HG03045 (cell line): ENCODE data around the gene PGP.
"Not testable (repeated sequence)": the region's sequence is repeated elsewhere in the genome, so short reads cannot be mapped to it uniquely, and the experiment has no call there.

Experiments
- ATAC-seq: cut with Tn5 transposase; IDR thresholded peaks from one replicate; pipeline ENCODE4 v1.9.1; 2021; ENCODE audit warnings: mild to moderate bottlenecking, moderate library complexity; ENCODE audit not compliant: unreplicated experiment

PGP gene, protein sequence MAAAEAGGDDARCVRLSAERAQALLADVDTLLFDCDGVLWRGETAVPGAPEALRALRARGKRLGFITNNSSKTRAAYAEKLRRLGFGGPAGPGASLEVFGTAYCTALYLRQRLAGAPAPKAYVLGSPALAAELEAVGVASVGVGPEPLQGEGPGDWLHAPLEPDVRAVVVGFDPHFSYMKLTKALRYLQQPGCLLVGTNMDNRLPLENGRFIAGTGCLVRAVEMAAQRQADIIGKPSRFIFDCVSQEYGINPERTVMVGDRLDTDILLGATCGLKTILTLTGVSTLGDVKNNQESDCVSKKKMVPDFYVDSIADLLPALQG

DNA sequence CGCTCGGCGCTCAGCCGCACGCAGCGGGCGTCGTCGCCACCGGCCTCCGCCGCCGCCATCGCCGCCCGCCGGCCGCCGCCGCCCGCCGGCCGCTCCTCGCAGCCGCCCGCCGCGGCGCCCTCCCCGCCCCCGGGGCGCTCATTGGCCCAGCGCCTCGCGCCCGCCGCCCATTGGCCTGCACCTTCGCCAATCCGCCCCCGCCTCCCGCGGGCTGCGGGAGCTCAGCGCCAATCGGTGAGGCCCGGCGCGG is at the start of gene PGP:
TSS of gene PGP (minus strand) at position 122 of the 250 bp plus-strand sequence. CDS start at position 59, 63 bp downstream.
- peak; percentile 80 for ATAC-seq

DNA sequence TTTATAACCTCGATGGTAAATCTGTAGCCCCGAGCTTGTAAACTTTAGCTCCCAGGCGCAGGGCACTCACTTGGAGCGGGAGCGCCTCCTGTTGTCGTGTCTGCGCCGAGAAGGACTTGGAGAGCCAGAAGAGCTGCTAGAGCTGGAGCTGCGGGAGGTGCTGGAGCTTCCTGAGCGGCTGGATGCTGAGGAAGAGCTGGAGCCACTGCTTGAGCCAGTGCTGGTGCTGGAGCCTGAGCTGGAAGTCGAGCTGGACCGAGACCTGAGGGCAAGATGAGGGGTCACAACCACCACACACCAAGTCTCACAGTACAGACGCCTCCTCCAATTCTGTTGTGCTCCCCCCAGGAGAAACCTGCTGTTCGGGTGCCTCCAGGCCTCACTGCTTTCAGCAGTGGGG is 48.4 kb upstream of the PGP start:
- ATAC-seq = not testable (repeated sequence)

DNA sequence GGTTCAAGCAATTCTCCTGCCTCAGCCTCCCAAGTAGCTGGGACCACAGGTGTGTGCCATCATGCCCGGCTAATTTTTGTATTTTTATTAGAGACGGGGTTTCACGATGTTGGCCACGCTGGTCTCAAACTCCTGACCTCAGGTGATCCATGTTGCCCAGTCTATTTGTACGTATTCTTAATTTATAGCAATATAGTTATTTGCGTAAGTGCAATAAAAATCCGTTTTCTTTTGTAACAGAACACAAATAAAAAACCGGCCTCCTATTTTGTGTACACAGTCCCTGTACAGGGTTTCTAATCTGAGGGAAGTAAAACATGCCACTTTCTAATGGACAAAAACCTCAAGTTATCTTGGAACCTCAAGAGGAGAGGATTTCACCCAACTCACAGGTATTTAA is 45.6 kb upstream of the PGP start:
- ATAC-seq = no peak

DNA sequence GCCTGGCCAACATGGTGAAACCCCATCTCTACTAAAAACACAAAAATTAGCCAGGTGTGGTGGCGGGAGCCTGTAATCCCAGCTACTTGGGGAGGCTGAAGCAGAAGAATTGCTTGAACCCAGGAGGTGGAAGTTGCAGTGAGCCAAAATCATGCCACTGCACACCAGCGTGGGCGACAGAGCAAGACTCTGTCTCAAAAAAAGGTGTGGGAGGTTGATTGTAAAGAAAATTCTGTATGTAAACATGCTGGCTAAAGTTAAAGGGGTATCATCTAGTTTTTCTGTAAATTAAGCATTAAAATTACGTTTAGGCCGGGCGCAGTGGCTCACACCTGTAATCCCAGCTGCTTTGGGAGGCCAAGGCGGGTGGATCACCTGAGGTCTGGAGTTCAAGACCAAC is 43.9 kb upstream of the PGP start:
- ATAC-seq = not testable (repeated sequence)

DNA sequence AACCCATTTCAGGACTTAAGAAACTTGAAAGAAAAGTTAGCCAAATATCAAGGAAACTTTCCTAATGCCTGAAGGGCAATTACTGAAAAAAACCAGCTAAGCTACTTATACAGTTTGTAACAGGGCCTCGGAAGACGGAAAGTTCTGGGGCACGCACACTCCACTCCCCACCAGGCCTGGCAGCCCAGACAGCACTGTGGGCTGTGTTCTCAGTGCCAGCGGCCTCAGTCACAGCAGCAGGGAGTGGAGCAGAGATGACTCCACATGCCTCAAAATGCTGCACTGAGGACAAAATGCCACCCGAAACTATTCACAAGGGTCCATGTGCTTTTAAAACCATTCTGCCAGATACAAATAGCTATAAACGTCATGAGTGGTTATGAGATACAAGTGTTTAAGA is 43.1 kb upstream of the PGP start:
- ATAC-seq = no peak

DNA sequence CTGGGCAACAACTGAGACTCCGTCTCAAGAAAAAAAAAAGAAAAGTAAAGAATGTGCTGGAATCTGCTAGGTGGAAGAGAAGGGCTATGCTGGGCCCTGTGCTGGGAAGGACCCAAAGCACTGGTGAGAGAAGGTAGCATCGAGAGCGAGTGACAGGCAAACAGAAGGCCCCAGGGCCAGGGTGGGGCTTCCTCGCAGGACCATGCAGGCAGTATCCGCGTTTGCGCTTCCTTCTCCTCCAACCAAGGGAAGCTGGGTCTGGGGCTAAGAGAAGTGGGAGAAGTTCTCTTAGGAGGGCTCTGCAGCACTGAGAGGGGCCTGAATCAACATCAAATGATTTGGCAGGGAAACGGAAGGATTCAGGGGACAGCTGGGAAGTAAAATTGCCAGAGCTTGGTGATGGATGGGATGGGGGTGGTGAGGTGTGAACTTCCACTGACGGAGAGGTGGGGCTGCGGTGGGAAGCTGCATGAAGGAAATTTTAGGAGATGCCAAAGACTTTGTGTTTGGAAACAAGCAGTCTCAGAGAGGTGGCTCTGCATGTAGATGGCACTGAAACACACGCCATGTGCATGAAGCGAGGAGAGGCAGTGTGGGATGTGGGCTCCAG is 42.0 kb upstream of the PGP start:
- no peak for ATAC-seq

DNA sequence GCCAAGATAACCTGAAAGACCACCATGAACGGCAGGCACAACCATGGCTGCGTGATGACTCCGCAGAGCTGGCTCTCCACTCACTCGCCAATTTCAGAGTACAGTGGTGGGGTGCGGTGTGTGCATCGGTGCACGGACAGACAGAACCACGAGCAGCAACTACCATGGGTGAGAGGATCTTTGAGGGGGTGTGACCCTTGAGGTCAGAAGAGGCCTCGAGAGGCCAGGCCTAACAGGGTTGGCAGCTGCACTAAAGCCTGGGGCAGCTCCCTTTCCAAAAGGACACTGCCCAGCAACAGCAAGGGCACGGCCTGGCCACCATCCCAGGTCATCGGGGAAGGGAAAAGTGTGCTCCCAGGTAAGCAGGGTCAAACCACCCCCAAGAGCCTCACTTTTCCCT is 38.7 kb upstream of the PGP start:
- ATAC-seq = no peak

DNA sequence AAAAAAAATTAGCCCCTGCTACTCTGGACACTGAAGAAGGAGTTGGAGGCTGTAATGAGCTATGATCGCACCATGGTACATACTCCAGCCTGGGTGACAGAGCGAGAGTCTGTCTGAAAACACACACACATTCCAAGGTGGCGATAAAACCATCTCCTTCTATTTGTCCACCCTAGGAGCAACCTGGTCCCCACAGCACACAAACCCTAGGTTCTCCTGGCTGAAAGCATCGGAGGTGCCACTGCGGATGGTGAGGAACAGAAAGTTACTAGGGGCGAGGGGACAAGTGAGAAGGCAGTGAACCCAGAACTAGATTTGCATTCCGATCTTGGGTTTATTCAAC is 38.1 kb upstream of the PGP start:
- no peak for ATAC-seq

DNA sequence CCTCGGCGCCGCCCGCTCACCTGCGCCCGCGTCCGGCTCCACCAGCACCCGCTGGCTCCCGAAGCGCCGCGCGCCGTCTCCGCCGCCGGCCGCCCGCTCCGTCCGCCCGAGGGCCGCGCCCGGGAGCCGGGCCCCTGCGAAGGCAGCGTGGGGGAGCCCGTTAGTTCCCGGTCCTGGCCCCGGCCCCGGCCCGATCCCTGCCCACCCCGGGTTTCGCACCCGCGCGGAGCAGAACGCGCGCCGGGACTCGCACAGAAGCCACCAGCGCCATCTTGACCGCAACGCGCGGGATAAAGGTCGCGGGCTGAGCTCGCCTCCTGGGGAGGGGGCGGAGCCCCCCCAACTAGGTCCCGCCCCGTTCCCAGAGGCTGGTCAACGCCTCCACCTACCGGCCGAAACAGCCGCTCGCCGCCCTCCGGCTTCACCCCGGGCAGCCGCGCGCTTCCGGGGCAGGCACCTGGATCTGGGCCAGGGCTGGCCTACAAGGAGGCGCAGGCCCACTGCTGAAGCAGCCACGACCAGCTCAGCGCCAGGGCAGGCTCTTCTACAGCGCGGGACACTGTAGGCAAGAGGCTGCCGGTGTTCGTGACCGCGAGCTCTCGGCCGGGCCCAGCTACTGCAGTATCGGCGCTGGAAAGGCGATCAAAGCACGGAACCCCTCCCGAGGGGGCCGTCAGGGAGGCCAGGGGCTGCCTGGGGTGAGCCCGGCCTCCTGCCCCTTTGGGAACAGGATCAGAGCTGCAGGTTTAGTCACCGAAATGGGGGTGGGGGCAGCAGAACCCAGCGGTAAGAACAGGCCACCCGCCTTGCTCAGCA is 36.9 kb upstream of the PGP start, which contains the start of gene ECI1:
TSS of gene ECI1 (minus strand) at position 292 of the 816 bp plus-strand sequence. CDS start at position 271, 21 bp downstream.
- ATAC-seq = peak; percentile 89

DNA sequence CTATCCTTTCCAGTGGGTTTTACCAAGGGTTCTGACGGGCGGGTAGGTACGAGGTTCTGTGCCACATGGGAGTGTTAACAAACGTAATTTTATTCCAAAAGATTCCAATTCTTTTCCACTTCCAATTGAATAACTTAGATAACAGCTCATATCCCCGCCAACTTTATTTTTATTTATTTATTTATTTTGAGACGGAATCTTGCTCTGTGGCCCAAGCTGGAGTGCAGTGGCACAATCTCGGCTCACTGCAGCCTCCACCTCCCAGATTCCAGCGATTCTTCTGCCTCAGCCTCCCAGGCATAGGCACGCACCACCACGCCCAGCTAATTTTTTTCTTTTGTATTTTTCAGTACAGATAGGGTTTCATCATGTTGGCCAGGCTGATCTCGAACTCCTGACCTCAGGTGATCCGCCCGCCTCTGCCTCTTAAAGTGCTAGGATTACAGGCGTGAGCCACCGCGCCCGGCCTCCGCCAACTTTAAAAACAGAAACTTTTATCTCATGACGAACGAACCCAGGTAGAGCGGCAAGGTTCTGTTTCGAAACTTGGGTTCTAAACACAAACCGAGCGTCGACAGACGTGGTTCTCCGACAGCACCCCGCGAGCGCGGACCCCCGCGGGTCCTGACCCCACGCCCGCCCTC is 36.1 kb upstream of the PGP start:
- no peak for ATAC-seq

DNA sequence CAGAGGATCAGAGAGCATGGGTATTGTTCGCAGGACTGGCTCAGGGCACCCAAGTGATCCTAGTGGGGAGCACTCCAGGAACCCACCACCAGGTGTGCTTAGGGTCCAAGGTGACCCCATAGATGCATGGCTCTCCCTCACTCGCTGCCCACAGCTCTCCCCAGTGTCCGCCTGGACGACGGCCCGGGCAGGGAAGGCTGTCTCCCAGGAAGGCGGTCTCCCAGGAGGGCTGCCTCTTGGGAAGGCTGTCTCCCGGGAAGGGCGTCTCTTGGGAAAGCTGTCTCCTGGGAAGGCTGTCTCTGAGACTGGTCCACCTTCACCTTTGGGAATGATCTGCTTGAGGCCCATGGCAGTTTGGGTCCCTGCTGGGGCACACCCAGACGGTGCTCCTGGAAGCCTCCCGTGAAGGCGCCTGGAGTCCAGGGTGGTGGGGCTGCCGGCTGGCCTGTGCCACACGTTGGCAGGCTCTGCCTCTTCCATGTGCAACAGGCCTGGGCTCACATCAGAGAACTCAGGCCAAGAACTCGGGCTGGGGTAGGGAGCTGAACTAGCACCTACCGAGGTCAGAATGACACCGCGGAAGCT is 31.8 kb upstream of the PGP start:
- no peak for ATAC-seq

DNA sequence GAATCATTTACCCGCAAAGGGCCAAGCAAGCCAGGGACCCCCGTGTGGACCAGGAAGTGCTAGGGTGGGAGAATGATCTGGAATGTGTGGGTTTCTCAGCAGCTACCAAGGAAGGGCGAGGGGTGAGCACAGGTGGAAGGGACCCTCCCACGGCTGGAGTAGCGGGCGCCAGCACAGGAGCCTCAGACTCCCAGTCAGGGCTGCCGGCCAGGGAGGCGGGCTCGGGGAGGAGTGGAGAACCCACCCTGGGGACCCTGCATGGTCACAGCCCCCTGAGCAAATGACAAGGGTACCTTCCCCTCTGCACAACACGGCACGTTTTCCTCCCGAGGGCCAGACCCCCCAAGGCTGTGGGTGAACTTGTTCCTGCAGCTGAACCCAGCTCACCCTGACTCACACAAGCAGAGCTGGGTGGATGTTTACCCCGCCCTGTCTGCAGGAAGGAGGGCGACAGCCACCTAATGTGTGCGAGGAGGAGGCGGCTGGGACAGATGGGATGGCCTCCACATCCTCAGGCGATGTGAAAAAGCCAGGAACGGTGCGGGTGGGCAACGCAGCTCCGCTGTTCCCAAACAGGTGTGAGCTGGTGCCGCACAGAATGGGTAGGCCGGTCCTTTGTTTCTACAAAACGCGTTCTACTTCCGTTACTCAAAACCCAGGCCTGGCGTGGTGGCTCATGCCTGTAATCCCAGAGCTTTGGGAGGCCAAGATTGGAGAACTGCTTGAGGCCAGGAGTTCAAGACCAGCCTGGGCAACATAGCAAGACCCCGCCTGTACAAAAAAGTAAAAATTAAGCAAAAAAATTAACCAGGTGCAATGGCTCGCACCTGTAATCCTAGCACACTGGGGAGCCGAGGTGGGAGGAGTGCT is 30.5 kb upstream of the PGP start:
- no peak for ATAC-seq

DNA sequence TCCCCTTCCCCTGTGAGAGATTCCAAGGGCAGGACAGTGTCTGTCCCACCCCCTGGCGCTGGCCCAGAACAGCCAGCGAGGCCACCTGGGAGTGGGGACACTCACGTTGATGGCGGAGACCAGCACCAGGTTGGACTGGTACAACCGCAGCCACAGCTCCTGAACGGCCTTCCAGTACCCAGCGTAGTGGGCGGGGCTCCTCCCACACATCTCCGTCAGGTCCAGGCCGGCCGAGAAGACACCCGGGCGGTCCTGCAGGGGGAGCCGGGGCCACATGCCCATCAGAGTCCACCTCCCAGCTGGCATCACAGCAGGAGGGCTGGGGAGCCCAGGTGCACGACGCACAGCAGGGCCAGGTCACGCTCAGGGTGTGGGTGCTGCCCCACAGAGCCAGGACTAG is 29.7 kb upstream of the PGP start:
- ATAC-seq = no peak

DNA sequence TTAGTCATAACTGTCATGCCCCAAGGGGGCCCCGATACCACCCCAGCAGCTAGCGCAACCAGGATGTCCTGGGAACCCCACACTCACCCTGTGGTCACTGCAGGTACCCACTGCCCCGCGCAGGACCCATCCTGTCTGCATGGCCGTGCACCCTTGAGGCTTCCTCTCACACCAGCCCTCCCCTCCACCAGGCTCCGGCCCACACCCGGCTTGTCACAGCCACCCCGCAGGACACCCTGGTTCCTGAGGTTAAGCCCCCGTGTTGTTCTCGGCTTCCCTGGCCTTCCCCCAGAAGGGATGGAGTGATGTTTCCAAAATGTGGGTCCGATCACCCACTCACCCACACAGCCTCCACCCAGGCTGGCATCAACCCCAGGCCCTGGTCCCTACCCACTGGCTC is 29.1 kb upstream of the PGP start:
- ATAC-seq = no peak

DNA sequence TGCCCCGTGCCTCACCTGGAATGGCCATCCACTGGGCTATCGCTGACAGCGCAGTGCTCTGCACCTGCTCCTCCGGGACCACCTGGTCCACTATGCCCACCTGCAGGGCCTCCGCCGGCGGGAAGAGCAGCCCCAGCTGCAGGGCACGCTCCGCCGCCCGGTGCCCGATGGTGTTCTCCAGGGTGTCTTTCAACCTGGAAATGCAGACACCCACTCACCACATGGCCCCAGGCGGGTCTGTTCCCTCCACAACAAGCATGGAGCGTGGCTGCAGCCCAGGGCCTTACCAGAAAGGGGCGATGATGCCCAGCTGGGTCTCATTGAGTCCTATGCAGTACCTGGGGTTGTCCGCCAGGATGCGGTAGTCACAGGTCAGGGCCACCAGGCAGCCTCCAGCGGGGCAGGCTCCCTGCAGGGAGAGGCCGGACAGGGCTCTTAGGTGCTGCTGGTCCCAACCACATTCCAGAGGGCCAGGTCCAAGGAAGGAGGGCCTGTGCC is 28.4 kb upstream of the PGP start:
- ATAC-seq = no peak

DNA sequence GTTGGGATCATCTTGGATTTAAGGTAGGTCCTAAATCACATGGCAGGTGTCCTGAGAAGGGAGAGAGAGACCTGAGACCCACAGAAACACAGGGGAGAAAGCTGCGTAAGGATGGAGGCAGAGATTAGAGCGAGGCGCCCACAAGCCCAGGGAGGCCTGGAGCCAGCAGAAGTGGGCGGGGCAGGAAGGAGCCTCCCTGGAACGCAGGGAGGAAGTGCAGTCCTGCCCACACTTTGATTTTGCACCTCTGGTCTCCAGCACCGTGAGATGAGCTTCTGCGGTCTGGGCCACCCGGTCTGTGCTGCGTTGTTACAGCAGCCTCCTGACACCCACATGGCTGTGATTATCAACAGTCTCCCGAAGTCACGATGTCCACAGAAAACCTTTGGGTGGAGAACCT is 28.0 kb upstream of the PGP start:
- no peak for ATAC-seq

DNA sequence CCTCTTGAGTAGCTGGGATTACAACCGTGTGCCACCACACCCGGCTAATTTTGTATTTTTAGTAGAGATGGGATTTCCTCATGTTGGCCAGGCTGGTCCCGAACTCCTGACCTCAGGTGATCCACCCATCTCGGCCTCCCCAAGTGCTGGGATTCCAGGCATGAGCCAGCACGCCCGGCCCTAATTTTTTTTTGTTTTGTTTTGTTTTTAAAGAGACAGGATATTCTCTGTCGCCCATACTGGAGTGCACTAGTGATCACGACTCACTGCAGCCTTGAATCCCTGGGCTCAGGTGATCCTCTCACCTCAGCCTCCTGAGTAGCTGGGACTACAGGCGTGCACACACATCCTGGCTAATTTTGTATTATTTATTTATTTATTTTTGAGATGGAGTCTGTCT is 25.7 kb upstream of the PGP start:
- ATAC-seq = not testable (repeated sequence)

DNA sequence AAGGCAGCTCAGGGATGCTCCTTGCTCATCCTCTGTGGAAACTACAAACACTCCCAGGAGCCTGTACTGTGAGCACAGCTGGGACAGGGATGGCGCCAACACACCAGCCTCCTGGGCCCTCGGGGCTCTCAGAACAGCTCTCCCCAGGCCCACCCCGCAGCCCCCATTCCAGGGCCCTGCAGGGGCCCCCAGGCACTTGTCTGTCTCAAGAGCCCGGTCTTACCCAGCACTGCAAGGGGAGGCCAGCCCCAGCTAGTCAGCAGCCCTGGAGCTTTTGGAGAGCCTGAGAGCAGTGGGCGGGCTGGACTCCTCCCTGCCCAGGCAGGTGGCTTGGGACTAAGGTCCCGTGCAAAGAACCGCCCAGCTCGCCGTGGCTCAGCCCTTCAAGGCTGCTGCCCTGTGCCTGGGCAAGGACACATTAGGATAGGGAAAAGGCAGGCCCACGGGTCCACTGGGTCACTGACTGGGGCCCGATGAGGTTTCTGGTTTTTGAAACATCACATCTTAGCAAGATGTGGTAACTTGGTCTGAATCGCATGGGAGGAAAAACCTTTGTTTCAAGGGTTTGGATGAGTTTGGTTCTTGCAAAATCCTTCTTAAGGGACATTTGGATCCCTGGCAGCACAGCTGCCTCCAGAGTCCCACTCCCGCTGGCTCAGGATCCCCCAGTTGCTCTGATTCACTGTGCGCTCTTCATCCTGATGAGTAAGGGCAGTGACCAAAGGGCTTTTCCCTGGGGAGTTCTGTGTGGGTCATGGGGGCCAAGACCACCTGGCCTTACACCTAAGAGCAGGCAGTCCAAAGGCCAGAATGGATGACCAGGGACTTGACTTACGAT is 24.4 kb upstream of the PGP start:
- no peak for ATAC-seq

DNA sequence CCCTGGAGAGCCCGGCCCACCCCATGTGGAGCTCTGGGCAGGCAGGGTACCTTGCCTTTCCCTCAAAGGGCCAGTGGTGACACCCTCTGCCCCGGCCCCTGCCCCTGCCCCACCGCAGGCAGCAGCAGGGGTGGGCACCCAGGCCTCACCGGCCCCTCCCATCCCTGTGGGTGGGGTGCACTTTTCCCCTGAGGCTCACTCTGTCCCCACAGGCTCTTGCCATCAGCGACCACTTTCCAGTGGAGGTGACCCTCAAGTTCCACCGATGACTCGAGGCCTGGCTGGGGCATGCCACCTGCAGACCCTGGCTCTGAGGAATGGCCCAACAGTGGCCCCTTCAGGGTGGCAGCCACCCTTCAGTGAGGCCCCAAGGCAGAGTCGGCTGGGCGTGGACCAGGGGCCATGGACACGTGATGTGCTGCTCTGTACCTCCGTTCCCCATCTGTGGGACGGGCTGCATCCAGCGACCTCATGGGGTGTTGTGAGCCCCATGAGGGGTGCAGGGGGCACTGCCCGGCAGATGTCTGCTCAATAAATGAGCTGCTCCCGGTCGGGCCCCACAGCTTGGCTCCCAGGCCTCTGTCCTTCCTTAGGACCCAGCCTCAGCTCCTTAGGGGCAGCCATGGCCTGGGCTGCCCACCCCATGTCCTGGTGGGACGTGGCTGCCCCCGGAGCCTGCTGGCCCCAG is 23.7 kb upstream of the PGP start:
- no peak for ATAC-seq
